ENCODE results near the gene EPO. TPM values are rescaled to one million over a fixed set of nuclear protein-coding genes. Genes with fewer than 3 reads are reported as not detected.

The EPO gene
- total RNA-seq, 4 donors from 2014 or later, result not detected

- intact Hi-C loops (cut with DNase I), result no loop called here
Measured at GRCh38 chr7:100728196-100728595, 7.9 kb downstream of the EPO start.

GRCh38 chr7:100730136-100730800 lies 10.0 kb downstream of the EPO start:
- no peaks in the 10 kb centered on the region for H3K9me3 ChIP-seq
- 29% methylated on average over 2 of the region's 3 CpGs for WGBS

More at GRCh38 chr7:100728196-100728595, 7.9 kb downstream of the EPO start:
- peaks cover 0 to 25% (median 23%) of the 10 kb centered on the region in 4 donors for H3K4me1 ChIP-seq
- H3K9me3 ChIP-seq, result no peaks in the 10 kb centered on the region
- WGBS, result 81% methylated on average over 8 of the region's 8 CpGs
- DNase-seq (ENCODE audit: extremely low spot score), result no peak
- no peak overlapping the region for H3K4me3 ChIP-seq
- H3K36me3 ChIP-seq, result no peaks in the 10 kb centered on the region
- peaks cover 0 to 7% (median 0%) of the 10 kb centered on the region in 4 donors for H3K27me3 ChIP-seq
- TF ChIP-seq POLR2AphosphoS5 (IDR thresholded peaks at IDR 0.05) (no peak), POLR2A (IDR thresholded peaks at IDR 0.05; ENCODE audit: low read depth) (no peak), CTCF (IDR thresholded peaks at IDR 0.05) (no peak), EP300 (IDR thresholded peaks at IDR 0.05) (no peak)
- no peak overlapping the region for H3K27ac ChIP-seq (replicated peaks in 1 of 4)

DNA sequence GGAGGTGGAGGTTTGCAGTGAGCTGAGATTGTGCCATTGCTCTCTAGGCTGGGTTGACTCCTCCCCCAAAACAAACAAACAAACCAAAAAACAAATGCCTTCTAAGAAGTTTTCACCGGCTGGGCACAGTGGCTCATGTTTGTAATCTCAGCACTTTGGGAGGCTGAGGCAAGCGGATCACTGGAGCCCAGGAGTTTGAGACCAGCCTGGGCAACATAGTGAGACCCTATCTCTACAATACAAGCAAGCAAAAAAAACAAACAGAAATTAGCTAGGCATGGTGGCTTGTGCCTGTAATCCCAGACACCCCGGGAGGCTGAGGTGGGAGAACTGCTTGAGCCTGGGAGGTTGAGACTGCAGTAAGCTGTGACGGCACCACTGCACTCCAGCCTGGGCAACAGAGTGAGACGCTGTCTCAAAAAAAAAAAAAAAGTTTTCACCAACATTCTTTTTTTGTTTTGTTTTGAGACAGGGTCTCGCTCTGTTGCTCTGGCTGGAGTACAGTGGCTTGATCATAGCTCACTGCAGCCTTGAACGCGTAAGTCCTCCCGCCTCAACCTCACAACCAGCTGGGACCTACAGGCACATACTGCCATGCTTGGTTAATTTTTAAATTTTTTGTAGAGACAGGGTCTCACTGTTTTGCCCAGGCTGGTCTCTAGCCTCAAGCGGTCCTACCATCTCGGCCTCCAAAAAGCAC lies 11.8 kb downstream of the EPO start:
- Histone ChIP-seq H3K9me3 (no peaks in the 10 kb centered on the region), H3K4me3 (no peak overlapping the region), H3K36me3 (no peaks in the 10 kb centered on the region), H3K27me3 (no peaks in the 10 kb centered on the region), H3K27ac (replicated peaks in 1 of 4) (no peak overlapping the region), H3K4me1 (peaks cover 0 to 6% (median 5%) of the 10 kb centered on the region in 4 donors)
- no peak for DNase-seq (ENCODE audit: extremely low spot score)
- WGBS, result 90% methylated on average over 11 of the region's 11 CpGs
- TF ChIP-seq EP300 (IDR thresholded peaks at IDR 0.05), result no peak
- no peak for TF ChIP-seq POLR2AphosphoS5 (IDR thresholded peaks at IDR 0.05)
- TF ChIP-seq POLR2A (IDR thresholded peaks at IDR 0.05; ENCODE audit: low read depth), result no peak
- TF ChIP-seq CTCF (IDR thresholded peaks at IDR 0.05), result no peak
- intact Hi-C loops (cut with DNase I), result no loop called here

More at GRCh38 chr7:100730136-100730800, 10.0 kb downstream of the EPO start:
- intact Hi-C loops (cut with DNase I), result no loop called here
- Histone ChIP-seq H3K36me3 (no peaks in the 10 kb centered on the region), H3K27ac (replicated peaks in 1 of 4) (no peak overlapping the region), H3K4me3 (no peak overlapping the region), H3K27me3 (no peaks in the 10 kb centered on the region), H3K4me1 (peaks cover 0 to 21% (median 19%) of the 10 kb centered on the region in 4 donors)
- no peak for DNase-seq (ENCODE audit: extremely low spot score)
- TF ChIP-seq CTCF (IDR thresholded peaks at IDR 0.05), result no peak
- TF ChIP-seq EP300 (IDR thresholded peaks at IDR 0.05), result no peak
- no peak for TF ChIP-seq POLR2AphosphoS5 (IDR thresholded peaks at IDR 0.05)
- no peak for TF ChIP-seq POLR2A (IDR thresholded peaks at IDR 0.05; ENCODE audit: low read depth)

GRCh38 chr7:100735730-100736129 lies 15.5 kb downstream of the EPO start:
- Histone ChIP-seq H3K36me3 (no peaks in the 10 kb centered on the region), H3K27me3 (no peaks in the 10 kb centered on the region), H3K4me1 (no peaks in the 10 kb centered on the region), H3K9me3 (no peaks in the 10 kb centered on the region), H3K4me3 (no peak overlapping the region), H3K27ac (replicated peaks in 1 of 4) (no peak overlapping the region)
- TF ChIP-seq POLR2AphosphoS5 (IDR thresholded peaks at IDR 0.05) (no peak), EP300 (IDR thresholded peaks at IDR 0.05) (no peak), POLR2A (IDR thresholded peaks at IDR 0.05; ENCODE audit: low read depth) (no peak), CTCF (IDR thresholded peaks at IDR 0.05) (no peak)
- no peak for DNase-seq (ENCODE audit: extremely low spot score)
- WGBS, result 80% methylated on average over 7 of the region's 7 CpGs
- intact Hi-C loops (cut with DNase I), result no loop called here

Data from esophagus muscularis mucosa (tissue), 4 donors.